ENCODE measurements around the gene CACYBP. TPM values are rescaled to one million over a fixed set of nuclear protein-coding genes. Genes with fewer than 3 reads are reported as not detected.

CACYBP gene
- total RNA-seq, 1 donor from 2014 or later, result 311 TPM

DNA sequence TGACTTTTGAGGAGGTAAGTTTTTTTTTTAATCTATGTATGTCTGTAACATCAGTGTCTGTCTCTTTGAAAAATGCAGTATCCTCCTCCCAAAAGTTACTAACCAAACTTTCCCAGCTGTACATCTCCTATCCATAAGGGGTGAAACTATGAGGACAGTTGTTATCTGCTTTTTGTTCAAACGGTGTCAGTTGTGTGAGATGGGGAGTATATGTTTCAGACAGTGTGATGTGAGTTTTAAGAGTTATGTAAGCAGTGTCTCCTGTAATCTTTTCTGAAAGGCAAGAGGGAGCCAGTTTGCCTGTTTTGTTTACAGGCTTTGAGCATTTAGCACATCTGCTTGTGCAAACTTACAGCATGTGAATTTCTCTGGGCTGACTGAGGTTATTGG, 34.8 kb upstream of the CACYBP start:
- peaks cover 5% of the 10 kb centered on the region for H3K36me3 Mint-ChIP-seq (ENCODE audit: low read depth)
- peak overlapping the region; percentile 77 for H3K4me3 Mint-ChIP-seq (ENCODE audit: low read depth)
- no peaks in the 10 kb centered on the region for H3K9me3 Mint-ChIP-seq
- peak overlapping the region; percentile 86 for H3K27ac Mint-ChIP-seq
- intact Hi-C loops (cut with micrococcal nuclease), result loop anchor here (2.0 kb wide), 2 partner anchors 34 to 154 kb away; partner anchors contain the start of gene CACYBP
- DNase-seq (ENCODE audit: low spot score), result no peak
- no peaks in the 10 kb centered on the region for H3K27me3 Mint-ChIP-seq (ENCODE audit: low read depth)
- peaks cover 55% of the 10 kb centered on the region for H3K4me1 Mint-ChIP-seq (ENCODE audit: low read depth)

DNA sequence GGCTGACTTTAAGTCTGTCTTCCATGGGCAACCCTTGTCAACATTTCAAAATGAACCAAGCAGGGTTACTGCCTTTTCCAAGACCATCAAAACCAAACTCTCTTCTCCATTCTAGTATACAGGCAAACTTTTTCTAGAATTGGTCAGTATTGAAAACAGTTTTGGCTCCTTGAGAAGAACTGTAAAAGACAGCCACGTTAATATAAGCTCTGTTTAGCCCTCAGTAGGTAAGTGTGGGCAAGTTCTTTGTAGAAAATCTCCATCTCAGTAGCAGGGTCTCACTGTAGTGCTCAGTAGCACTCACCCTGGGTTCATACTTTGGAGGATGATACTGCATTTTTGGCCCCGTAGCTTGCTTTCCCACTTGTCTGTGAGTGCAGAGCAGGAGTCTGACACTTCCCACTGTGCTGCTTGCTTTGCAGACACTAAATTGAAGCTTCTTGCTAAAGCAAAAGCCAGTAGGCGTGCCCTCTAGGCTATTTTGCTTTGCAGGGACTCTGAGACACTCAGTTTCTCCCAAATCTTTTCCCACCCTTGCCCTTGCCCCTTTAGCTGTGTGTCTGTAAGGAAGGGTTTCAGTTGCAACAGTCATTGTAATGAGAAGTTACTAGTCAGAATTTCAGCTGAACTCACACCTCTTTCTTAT, 34.3 kb upstream of the CACYBP start:
- Mint-ChIP-seq H3K4me1 (ENCODE audit: low read depth) (peaks cover 58% of the 10 kb centered on the region), H3K9me3 (no peaks in the 10 kb centered on the region), H3K27ac (peak overlapping the region; percentile 86), H3K36me3 (ENCODE audit: low read depth) (peaks cover 8% of the 10 kb centered on the region), H3K4me3 (ENCODE audit: low read depth) (peak overlapping the region; percentile 77), H3K27me3 (ENCODE audit: low read depth) (no peaks in the 10 kb centered on the region)
- DNase-seq (ENCODE audit: low spot score), result no peak
- intact Hi-C loops (cut with micrococcal nuclease), result loop anchor here (2.0 kb wide), 2 partner anchors 33 to 155 kb away; partner anchors contain the start of gene CACYBP

DNA sequence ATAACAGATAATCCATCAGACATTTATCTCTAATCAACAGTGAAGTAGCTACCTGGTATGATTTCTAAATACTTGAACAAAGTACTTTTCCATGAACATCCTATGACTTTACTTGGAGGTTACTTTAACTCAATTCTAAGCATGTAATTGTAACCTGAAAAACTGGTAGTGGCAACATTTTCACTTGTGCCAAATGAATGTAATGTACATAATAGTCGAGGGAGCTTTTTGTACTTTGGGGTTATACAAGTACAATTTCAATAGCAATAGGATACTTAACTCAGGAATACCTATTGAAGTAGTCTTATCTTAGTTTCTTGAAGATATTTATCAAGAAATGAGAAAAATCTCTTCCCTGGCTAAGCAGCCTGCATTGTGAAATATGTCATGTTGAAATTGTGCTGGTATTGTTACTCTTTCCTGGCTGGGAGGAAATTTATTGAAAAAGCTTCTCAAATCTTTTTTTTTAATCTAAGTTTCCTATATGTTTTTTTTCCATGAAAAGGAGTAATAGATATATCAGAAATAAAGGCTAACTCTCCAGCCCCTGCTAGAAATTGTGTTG, 33.7 kb upstream of the CACYBP start:
- intact Hi-C loops (cut with micrococcal nuclease), result no loop called here
- peaks cover 8% of the 10 kb centered on the region for H3K36me3 Mint-ChIP-seq (ENCODE audit: low read depth)

DNA sequence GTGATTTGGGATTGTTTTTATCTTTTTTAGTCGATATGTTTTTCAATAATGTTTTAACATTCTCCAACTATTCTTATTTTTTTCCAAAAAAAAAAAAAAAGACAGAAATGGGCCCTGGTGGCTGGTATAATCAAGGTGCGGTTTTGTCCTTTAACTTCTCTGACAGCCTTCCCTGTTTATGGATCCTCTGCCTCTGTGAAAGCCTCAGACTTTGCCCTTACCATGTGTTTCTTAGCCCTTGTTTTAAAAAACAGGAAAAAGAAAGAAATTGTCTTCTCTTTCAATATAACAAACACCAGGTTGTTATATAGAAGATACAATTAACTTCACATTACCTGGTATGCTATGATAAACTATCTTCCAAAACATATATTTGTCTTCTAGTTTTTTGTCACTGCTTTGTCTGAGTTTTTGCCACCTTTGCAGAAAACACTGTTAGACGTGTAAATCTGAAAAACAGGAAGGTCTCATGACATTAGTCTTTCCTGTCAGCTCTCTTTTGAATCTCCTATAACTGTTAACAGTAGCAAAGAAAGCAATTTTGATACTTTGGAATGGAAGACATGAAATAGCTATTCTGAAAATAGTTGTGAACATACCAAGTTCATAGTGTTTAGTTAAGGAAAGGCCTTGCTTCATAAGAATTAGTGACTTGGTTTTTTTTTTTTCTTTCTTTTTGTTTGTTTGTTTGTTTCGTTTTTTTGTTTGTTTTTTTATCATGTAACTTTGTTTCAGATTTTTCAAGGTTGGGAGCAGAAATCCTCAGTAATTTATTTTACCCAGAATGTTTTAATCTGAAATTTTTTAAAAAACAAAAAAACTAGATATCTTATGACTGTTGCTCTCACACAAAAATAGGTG, 31.7 kb upstream of the CACYBP start:
- no peaks in the 10 kb centered on the region for H3K27me3 Mint-ChIP-seq (ENCODE audit: low read depth)
- H3K4me1 Mint-ChIP-seq (ENCODE audit: low read depth), result peaks cover 68% of the 10 kb centered on the region
- intact Hi-C loops (cut with micrococcal nuclease), result loop anchor here (1.0 to 2.0 kb wide), 4 partner anchors 11 to 169 kb away; partner anchors contain the start of gene CACYBP
- peak overlapping the region; percentile 83 for H3K27ac Mint-ChIP-seq
- H3K36me3 Mint-ChIP-seq (ENCODE audit: low read depth), result peaks cover 19% of the 10 kb centered on the region
- DNase-seq (ENCODE audit: low spot score), result no peak
- H3K9me3 Mint-ChIP-seq, result no peaks in the 10 kb centered on the region
- H3K4me3 Mint-ChIP-seq (ENCODE audit: low read depth), result peak overlapping the region; percentile 50

More for the DNA sequence above, 33.7 kb upstream of the CACYBP start:
- Mint-ChIP-seq H3K4me3 (ENCODE audit: low read depth) (peak overlapping the region; percentile 77), H3K27me3 (ENCODE audit: low read depth) (no peaks in the 10 kb centered on the region), H3K4me1 (ENCODE audit: low read depth) (peaks cover 58% of the 10 kb centered on the region), H3K9me3 (no peaks in the 10 kb centered on the region), H3K27ac (peak overlapping the region; percentile 86)
- DNase-seq (ENCODE audit: low spot score), result no peak

DNA sequence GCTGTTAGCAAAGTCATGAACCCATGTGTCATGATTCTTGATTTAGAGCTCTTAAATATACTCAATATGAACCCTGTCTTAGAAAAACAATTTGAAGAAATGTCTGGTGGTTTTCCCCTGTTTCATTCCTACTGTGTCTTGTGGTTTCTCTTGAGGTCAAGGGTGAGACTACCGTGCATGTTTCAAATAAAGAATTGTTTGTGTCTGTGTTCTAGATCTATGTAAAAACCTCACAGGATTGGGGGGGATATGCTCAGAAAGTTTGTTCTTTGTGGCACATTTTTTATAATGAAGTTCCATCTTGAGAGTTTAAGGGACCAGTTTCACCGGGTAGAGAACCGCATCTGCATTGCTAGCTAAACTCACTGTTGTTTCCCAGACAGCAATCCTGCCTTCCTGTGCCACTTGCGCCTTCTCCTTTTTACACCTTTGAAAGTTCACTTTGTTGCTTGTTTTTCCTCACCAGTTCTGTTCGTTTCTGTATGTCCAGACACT, 30.9 kb upstream of the CACYBP start:
- Mint-ChIP-seq H3K27ac (peak overlapping the region; percentile 83), H3K4me3 (ENCODE audit: low read depth) (peak overlapping the region; percentile 50), H3K36me3 (ENCODE audit: low read depth) (peaks cover 20% of the 10 kb centered on the region), H3K27me3 (ENCODE audit: low read depth) (no peaks in the 10 kb centered on the region), H3K9me3 (no peaks in the 10 kb centered on the region), H3K4me1 (ENCODE audit: low read depth) (peaks cover 61% of the 10 kb centered on the region)
- DNase-seq (ENCODE audit: low spot score), result no peak
- intact Hi-C loops (cut with micrococcal nuclease), result loop anchor here (1.0 to 2.0 kb wide), 4 partner anchors 11 to 170 kb away; partner anchors contain the start of gene CACYBP

DNA sequence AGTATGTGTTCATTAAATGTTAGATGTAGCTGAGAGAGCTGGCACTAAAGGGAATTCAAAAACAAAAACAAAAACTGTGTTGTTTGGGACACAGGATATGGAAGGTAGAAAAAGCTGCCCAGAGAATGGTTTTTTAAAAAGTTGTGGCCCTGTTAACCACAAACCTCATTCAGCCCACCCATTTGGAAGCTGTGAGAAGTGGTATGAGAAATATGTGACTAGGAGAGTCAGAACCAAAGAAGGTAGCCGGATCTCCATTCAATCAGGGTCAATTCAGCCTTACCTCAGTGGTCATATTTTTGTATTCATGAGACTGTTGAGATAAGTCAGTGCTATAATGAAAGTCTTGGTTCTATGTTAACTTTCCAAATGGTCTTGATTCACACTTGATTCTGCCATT, 29.8 kb upstream of the CACYBP start:
- Mint-ChIP-seq H3K9me3 (no peaks in the 10 kb centered on the region), H3K27me3 (ENCODE audit: low read depth) (no peaks in the 10 kb centered on the region), H3K4me1 (ENCODE audit: low read depth) (peaks cover 53% of the 10 kb centered on the region), H3K36me3 (ENCODE audit: low read depth) (peaks cover 25% of the 10 kb centered on the region), H3K4me3 (ENCODE audit: low read depth) (peak overlapping the region; percentile 17), H3K27ac (peak overlapping the region; percentile 83)
- DNase-seq (ENCODE audit: low spot score), result no peak
- intact Hi-C loops (cut with micrococcal nuclease), result loop anchor here (2.0 kb wide), 1 partner anchor 171 kb away; no protein-coding TSS in a partner anchor

DNA sequence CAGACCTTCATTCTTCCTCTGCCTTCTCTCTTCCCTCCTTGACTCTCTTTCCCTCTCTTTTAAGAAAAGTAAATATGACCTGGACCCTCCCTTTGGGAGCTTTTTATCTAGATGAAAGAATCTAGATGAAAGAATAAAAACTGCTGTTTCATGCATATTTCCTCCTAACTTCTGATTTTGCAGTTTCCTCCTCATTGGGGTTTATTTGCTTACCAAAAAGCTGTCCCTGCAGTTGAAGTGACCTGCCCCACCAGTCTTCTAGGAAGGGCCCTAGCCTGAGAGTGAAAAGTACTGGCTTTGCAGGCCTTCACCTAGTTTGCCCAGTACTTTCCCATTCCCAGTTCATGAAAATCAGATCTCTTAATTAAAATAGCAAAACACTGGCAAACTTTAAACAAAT, 28.3 kb upstream of the CACYBP start:
- Mint-ChIP-seq H3K36me3 (ENCODE audit: low read depth) (peaks cover 36% of the 10 kb centered on the region), H3K4me3 (ENCODE audit: low read depth) (no peak overlapping the region), H3K27me3 (ENCODE audit: low read depth) (no peaks in the 10 kb centered on the region), H3K4me1 (ENCODE audit: low read depth) (peaks cover 44% of the 10 kb centered on the region), H3K27ac (no peak overlapping the region), H3K9me3 (no peaks in the 10 kb centered on the region)
- intact Hi-C loops (cut with micrococcal nuclease), result no loop called here
- DNase-seq (ENCODE audit: low spot score), result no peak

DNA sequence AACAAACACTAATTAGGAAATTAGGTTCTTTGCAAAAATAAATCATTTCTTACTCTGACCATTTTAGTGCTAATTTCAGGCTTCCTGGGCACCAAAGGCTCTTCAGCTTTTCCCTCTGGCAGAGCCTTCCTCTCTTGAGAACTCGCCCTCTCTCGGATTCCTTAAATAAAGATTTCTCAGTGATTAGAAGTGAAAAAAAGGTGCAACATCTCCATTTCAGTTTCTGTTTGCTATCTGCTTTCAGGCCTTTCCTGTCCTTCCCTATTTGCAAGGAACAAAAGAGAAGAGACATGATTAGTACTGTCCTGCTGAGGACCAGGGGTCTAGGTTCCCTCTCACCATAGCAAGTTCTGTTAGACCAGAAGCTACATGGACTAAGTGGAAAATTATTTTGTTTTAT, 27.8 kb upstream of the CACYBP start:
- intact Hi-C loops (cut with micrococcal nuclease), result no loop called here
- no peak for DNase-seq (ENCODE audit: low spot score)
- Mint-ChIP-seq H3K36me3 (ENCODE audit: low read depth) (peaks cover 40% of the 10 kb centered on the region), H3K4me1 (ENCODE audit: low read depth) (peaks cover 46% of the 10 kb centered on the region), H3K4me3 (ENCODE audit: low read depth) (no peak overlapping the region), H3K27ac (no peak overlapping the region), H3K9me3 (no peaks in the 10 kb centered on the region), H3K27me3 (ENCODE audit: low read depth) (no peaks in the 10 kb centered on the region)

DNA sequence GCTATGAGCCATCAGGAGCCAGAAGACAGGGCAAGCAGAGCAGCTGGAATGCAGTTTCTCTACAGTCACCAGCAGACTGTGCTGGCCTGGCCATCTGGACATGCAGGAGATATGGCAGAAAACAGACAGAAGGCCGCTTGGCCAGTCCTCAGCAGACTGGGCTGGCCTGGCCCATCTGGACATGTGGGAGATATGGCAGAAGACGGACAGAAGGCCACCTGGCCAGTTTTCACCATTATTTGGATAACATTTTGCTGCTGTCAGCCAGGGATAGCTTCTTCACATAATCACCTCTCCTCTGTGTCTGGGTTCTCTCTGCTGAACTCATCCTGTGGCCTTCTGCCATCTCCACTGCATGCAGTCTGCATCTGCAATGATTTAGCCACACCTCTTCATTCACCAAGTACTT, 25.0 kb upstream of the CACYBP start:
- H3K36me3 Mint-ChIP-seq (ENCODE audit: low read depth), result peaks cover 47% of the 10 kb centered on the region
- no peaks in the 10 kb centered on the region for H3K9me3 Mint-ChIP-seq
- H3K4me1 Mint-ChIP-seq (ENCODE audit: low read depth), result peaks cover 29% of the 10 kb centered on the region
- no peak for DNase-seq (ENCODE audit: low spot score)
- no peaks in the 10 kb centered on the region for H3K27me3 Mint-ChIP-seq (ENCODE audit: low read depth)
- H3K4me3 Mint-ChIP-seq (ENCODE audit: low read depth), result no peak overlapping the region
- intact Hi-C loops (cut with micrococcal nuclease), result no loop called here
- H3K27ac Mint-ChIP-seq, result no peak overlapping the region

DNA sequence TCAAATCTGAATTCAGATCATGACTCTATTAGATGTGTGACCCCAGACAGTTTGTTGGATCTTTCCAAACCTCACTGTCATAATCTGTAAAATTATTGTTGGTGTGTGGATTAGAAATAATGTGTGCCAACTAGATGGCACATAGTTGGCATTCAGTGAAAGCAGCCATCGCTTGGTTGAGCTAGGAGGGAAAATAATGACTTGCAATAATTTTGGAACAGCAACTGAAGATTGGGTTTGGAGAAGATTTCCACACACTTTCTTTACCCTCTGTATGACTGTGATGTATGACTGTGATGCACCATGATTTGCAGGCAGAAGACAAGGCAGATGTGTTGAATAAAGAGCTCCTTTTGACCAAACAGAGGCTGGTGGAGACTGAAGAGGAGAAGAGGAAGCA, 24.0 kb upstream of the CACYBP start:
- H3K27me3 Mint-ChIP-seq (ENCODE audit: low read depth), result no peaks in the 10 kb centered on the region
- H3K9me3 Mint-ChIP-seq, result no peaks in the 10 kb centered on the region
- H3K36me3 Mint-ChIP-seq (ENCODE audit: low read depth), result peaks cover 48% of the 10 kb centered on the region
- no peak overlapping the region for H3K4me3 Mint-ChIP-seq (ENCODE audit: low read depth)
- no peak overlapping the region for H3K27ac Mint-ChIP-seq
- DNase-seq (ENCODE audit: low spot score), result no peak
- H3K4me1 Mint-ChIP-seq (ENCODE audit: low read depth), result peaks cover 26% of the 10 kb centered on the region
- intact Hi-C loops (cut with micrococcal nuclease), result no loop called here

DNA sequence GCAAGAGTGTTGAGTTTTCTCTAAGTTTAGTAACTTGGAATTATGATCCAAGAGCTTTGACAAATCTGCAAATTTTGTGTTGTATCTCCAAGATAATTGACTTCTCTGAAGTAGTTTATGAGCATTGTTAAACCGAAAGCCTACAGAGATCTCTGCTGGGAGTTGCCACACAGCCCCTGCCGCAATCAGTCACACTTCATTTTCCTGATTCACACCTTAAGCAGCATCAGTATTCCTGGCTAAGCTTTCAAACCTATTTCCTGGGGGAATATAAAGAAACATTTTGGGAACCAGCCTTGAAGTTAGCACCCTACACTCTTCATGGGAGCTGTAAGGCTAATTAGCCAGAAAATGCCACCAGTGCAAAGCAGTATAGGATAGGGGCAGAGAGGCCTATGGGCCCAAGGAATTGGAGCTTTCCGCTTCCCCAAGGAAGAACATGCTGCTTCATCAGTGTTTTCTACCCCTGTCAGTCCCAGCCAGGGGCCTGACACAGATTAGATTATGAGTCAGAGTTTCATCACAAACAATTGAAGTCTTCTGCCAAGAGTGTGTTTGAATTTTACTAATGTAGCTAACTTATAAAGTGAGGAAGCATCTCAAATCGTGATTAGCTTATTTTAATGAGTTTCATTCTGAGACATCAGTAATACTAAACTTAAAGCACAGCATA, 23.2 kb upstream of the CACYBP start:
- DNase-seq (ENCODE audit: low spot score), result no peak
- Mint-ChIP-seq H3K9me3 (no peaks in the 10 kb centered on the region), H3K4me1 (ENCODE audit: low read depth) (peaks cover 23% of the 10 kb centered on the region), H3K27me3 (ENCODE audit: low read depth) (no peaks in the 10 kb centered on the region), H3K4me3 (ENCODE audit: low read depth) (no peak overlapping the region), H3K27ac (no peak overlapping the region), H3K36me3 (ENCODE audit: low read depth) (peaks cover 51% of the 10 kb centered on the region)
- intact Hi-C loops (cut with micrococcal nuclease), result no loop called here

DNA sequence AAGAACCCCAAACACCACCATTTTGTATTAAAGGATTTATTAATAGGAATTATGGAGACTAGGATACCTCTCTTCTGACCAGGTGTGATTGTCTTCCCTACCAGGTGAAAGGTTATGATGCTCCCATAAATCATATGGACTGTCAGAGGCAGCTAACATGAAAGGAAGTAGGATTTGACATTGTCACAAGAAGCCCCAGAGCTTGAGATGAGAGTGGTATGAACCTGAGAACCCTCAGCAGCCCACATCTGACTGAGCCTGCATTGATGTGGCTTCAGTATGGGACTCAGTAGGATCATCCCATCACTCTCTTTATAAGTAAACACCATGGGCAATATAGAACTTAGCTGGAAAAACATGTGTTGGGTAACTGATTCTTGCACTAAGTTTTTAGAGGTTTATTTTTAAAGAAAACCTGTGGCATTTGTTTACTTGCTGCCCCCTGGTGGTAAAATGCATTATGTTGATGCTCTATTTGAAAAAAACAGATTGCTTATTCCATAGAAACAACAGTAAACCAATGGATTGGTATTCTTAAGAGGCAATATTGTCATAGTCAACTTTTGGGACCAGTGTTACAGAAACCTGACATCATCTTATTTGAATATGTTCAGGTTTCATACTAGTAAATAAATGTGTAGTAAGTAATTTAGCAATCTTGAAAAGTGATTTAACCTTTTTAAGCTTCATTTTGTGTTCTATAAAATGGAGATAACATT, 16.6 kb upstream of the CACYBP start:
- intact Hi-C loops (cut with micrococcal nuclease), result loop anchor here (1.0 kb wide), 1 partner anchor 213 kb away; no protein-coding TSS in a partner anchor
- peaks cover 35% of the 10 kb centered on the region for H3K36me3 Mint-ChIP-seq (ENCODE audit: low read depth)
- no peak for DNase-seq (ENCODE audit: low spot score)
- no peak overlapping the region for H3K27ac Mint-ChIP-seq
- H3K4me3 Mint-ChIP-seq (ENCODE audit: low read depth), result no peak overlapping the region
- H3K9me3 Mint-ChIP-seq, result no peaks in the 10 kb centered on the region
- no peaks in the 10 kb centered on the region for H3K27me3 Mint-ChIP-seq (ENCODE audit: low read depth)
- H3K4me1 Mint-ChIP-seq (ENCODE audit: low read depth), result peaks cover 6% of the 10 kb centered on the region

Data from activated T-helper 2 cell treated with anti-CD3 and anti-CD28 coated beads, Interferon-gamma antibody, Interleukin-2, Interleukin-4, amounts not matched to agents 10 μg/mL and 5 μg/mL and 100 μg/mL, durations not matched to agents 14 hours and 24 hours and 36 hours (primary cell).